Rectal smooth muscle tissue (tissue), 1 donor: ENCODE data around the gene PADI1.
"Not testable (repeated sequence)": the region's sequence is repeated elsewhere in the genome, so short reads cannot be mapped to it uniquely, and the experiment has no call there.

Experiments
- H3K27ac ChIP-seq: one replicate; pipeline ENCODE4 v1.7.0; 2013; ENCODE audit warnings: low read depth, low read length, inconsistent platforms
- H3K27me3 ChIP-seq: one replicate; pipeline ENCODE4 v1.7.0; 2013; ENCODE audit warnings: low read length; ENCODE audit not compliant: control insufficient read depth, insufficient read depth
- H3K36me3 ChIP-seq: one replicate; pipeline ENCODE4 v1.7.0; 2013; ENCODE audit warnings: low read length; ENCODE audit not compliant: control insufficient read depth, insufficient read depth
- H3K4me1 ChIP-seq: one replicate; pipeline ENCODE4 v1.7.0; 2013; ENCODE audit warnings: low read length; ENCODE audit not compliant: control insufficient read depth, insufficient read depth
- H3K4me3 ChIP-seq: one replicate; pipeline ENCODE4 v1.7.0; 2013; ENCODE audit warnings: low read length
- H3K9ac ChIP-seq: one replicate; pipeline ENCODE4 v1.7.0; 2013; ENCODE audit warnings: low read length

Gene PADI1

DNA sequence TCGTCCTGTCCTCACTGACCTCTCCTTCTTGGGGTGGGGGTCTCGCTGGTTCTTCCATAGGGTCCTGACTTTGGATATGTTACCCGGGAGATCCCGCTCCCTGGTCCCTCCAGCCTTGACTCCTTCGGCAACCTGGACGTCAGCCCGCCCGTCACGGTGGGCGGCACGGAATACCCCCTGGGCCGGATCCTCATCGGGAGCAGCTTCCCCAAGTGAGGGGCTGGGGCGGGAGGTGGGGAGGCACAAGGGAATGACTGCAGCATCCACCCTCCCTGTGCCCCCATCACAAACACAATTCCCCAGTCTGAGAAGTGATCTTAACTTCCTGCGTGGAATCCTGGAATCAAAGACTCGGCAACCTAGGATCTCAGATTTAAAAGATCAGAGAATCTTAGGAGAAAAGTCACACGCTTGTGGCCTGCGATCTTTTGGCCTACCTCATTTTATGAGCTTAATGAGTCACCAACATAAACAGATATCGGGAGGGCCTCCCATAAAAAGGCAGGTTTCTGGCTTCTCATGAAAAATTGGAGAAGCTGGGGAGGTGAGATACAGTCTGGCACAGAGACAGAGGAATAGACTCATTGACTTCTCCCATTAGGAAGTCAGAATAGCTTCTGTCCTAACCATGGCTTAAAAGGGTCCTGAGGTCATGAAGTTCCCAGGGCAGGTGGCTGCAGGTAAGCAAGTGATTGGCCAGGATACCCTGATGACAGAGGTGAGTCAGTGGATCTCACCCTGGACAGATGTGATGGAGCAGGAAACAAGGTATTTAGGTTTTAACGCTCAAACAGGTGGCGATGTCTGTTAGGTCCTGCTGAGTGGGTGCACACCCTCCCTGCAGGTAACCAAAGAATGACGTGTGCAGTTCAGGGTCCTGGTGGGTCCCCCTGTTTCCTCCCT is 28.1 kb downstream of the PADI1 start:
- Histone ChIP-seq H3K27ac (no peak overlapping the region), H3K9ac (no peak overlapping the region)

GRCh38 chr1:17233675-17234320 is 28.9 kb downstream of the PADI1 start:
- H3K4me3 ChIP-seq: no peak overlapping the region
- H3K27ac ChIP-seq: no peak overlapping the region
- H3K9ac ChIP-seq: no peak overlapping the region
- H3K4me1 ChIP-seq: peaks cover 4% of the 10 kb centered on the region
- no peaks in the 10 kb centered on the region for H3K27me3 ChIP-seq
- H3K36me3 ChIP-seq: no peaks in the 10 kb centered on the region

More for the DNA sequence above, 28.1 kb downstream of the PADI1 start:
- Histone ChIP-seq H3K4me3 (no peak overlapping the region), H3K36me3 (no peaks in the 10 kb centered on the region), H3K27me3 (no peaks in the 10 kb centered on the region), H3K4me1 (peaks cover 4% of the 10 kb centered on the region)

GRCh38 chr1:17234405-17234804 is 29.5 kb downstream of the PADI1 start:
- H3K9ac ChIP-seq: no peak overlapping the region
- no peaks in the 10 kb centered on the region for H3K36me3 ChIP-seq
- H3K27ac ChIP-seq: no peak overlapping the region
- no peak overlapping the region for H3K4me3 ChIP-seq
- no peaks in the 10 kb centered on the region for H3K27me3 ChIP-seq
- H3K4me1 ChIP-seq: peaks cover 4% of the 10 kb centered on the region

GRCh38 chr1:17235135-17235885 is 30.4 kb downstream of the PADI1 start:
- H3K4me3 ChIP-seq: no peak overlapping the region
- no peak overlapping the region for H3K9ac ChIP-seq
- no peaks in the 10 kb centered on the region for H3K36me3 ChIP-seq
- no peak overlapping the region for H3K27ac ChIP-seq
- no peaks in the 10 kb centered on the region for H3K27me3 ChIP-seq
- H3K4me1 ChIP-seq: peaks cover 4% of the 10 kb centered on the region

DNA sequence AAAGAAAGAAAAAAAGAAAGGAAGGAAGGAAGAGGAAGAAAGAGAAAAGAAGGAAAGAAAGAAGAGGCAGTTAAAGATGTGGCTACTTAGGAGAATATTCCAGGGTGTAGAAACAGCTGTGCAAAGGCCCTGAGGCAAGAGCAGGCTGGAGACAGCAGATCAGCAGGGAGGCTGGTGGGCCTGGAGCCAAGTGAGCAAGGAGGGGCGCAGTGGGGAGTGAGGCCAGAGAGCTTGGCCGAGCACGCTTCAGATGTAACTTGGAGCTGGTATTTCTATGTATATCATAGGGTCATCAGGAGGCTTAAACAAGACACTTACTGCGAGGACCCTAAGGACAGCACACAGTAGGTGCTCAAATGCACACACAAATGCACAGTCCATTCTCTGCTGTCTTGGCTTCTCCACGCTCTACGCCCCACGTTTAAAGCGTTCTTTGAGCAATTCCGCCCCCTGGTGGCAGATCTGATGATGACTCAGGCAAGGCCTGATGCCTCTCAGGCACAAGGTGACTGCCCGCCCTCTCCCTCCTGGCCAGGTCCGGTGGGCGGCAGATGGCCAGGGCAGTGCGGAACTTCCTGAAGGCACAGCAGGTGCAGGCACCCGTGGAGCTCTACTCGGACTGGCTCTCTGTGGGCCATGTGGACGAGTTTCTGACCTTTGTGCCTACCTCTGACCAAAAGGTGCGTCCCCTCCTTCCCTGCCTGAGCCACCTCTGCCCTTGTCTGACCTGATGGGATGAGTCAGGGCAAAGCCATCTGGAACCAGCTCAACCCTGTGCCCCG is 32.0 kb downstream of the PADI1 start:
- Histone ChIP-seq H3K27me3 (no peaks in the 10 kb centered on the region), H3K9ac (no peak overlapping the region), H3K4me3 (no peak overlapping the region), H3K36me3 (no peaks in the 10 kb centered on the region), H3K27ac (no peak overlapping the region), H3K4me1 (peaks cover 4% of the 10 kb centered on the region)

DNA sequence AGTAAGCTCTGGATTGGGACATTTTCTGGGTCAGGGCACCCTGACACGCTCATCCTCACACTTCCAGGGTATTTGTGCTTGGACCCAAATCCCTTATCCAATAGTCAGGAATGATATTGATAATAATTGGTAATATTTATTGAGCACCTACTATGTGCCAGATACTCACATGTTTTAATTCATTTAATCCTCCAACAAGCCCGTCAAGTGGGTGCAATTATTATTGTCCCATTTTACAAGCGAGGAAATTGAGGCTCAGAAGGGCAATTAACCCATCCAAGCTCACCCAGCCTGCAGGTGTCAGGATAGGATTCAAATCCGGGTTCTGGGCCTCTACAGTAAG is 32.6 kb downstream of the PADI1 start:
- H3K27me3 ChIP-seq: no peaks in the 10 kb centered on the region
- H3K9ac ChIP-seq: no peak overlapping the region
- H3K27ac ChIP-seq: no peak overlapping the region
- no peaks in the 10 kb centered on the region for H3K36me3 ChIP-seq
- no peak overlapping the region for H3K4me3 ChIP-seq
- peaks cover 4% of the 10 kb centered on the region for H3K4me1 ChIP-seq

DNA sequence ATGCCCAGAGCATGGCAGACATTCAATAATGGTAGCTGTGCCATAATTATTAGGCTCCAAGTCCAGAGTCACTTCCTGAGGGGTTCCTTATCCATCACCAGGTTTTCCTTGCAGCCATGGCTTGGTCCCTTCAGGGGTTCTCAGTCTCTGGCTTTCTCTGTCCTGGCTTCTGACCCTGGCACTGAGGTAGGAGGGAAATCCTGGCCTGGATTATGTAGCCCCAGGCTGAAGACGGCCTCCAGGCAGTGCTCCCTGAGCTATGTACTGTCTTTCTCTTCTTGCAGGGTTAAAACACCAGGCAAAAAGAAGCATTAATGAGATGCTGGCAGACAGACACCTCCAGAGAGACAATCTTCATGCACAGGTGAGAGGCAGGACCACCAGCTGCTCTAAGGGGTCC is 34.5 kb downstream of the PADI1 start:
- no peak overlapping the region for H3K4me3 ChIP-seq
- no peaks in the 10 kb centered on the region for H3K27me3 ChIP-seq
- no peak overlapping the region for H3K27ac ChIP-seq
- H3K4me1 ChIP-seq: no peaks in the 10 kb centered on the region
- no peaks in the 10 kb centered on the region for H3K36me3 ChIP-seq
- no peak overlapping the region for H3K9ac ChIP-seq

DNA sequence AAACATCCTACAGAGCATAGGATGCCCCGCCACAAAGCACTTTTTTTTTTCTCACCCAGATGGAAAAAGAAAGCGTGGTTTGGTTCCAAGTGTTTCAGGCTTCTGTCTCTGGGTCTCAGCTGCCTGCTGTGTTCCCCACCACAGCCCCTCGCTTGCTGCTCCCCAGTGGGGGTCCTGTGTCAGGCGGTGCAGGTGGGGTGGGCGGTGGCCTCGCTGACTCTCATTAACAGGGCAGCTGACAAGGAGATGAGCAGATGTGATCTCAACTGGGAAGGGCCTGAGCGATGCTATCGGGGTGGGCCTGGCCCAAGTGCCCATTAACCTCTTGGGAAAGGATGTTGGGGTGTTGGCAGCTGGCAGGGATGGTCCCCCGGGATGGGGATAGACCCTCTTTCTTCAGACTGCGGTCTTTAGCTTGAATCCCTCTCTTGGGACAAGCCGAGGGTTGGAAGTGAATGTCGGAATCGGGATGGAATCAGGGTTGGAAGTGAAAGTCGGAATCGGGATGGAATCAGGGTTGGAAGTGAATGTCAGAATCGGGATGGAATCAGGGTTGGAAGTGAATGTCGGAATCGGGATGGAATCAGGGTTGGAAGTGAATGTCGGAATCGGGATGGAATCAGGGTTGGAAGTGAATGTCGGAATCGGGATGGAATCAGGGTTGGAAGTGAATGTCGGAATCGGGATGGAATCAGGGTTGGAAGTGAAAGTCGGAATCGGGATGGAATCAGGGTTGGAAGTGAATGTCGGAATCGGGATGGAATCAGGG is 36.3 kb downstream of the PADI1 start:
- H3K27ac ChIP-seq, H3K9ac ChIP-seq, H3K36me3 ChIP-seq, H3K4me1 ChIP-seq, H3K27me3 ChIP-seq, H3K4me3 ChIP-seq: not testable (repeated sequence)

DNA sequence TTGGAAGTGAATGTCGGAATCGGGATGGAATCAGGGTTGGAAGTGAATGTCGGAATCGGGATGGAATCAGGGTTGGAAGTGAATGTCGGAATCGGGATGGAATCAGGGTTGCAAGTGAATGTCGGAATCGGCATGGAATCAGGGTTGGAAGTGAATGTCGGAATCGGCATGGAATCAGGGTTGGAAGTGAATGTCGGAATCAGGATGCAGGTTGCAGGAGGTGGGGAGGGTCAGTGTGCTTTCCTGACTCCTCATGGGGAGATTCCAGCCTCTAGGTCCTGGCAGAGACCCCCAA is 36.8 kb downstream of the PADI1 start:
- not testable (repeated sequence) for H3K27ac ChIP-seq, H3K9ac ChIP-seq

GRCh38 chr1:17243274-17243673 is 38.3 kb downstream of the PADI1 start:
- H3K27me3 ChIP-seq: no peaks in the 10 kb centered on the region
- H3K36me3 ChIP-seq: no peaks in the 10 kb centered on the region
- H3K27ac ChIP-seq: no peak overlapping the region
- no peaks in the 10 kb centered on the region for H3K4me1 ChIP-seq
- no peak overlapping the region for H3K9ac ChIP-seq
- no peak overlapping the region for H3K4me3 ChIP-seq

More for the DNA sequence above, 36.8 kb downstream of the PADI1 start:
- not testable (repeated sequence) for H3K27me3 ChIP-seq, H3K4me3 ChIP-seq, H3K4me1 ChIP-seq, H3K36me3 ChIP-seq

DNA sequence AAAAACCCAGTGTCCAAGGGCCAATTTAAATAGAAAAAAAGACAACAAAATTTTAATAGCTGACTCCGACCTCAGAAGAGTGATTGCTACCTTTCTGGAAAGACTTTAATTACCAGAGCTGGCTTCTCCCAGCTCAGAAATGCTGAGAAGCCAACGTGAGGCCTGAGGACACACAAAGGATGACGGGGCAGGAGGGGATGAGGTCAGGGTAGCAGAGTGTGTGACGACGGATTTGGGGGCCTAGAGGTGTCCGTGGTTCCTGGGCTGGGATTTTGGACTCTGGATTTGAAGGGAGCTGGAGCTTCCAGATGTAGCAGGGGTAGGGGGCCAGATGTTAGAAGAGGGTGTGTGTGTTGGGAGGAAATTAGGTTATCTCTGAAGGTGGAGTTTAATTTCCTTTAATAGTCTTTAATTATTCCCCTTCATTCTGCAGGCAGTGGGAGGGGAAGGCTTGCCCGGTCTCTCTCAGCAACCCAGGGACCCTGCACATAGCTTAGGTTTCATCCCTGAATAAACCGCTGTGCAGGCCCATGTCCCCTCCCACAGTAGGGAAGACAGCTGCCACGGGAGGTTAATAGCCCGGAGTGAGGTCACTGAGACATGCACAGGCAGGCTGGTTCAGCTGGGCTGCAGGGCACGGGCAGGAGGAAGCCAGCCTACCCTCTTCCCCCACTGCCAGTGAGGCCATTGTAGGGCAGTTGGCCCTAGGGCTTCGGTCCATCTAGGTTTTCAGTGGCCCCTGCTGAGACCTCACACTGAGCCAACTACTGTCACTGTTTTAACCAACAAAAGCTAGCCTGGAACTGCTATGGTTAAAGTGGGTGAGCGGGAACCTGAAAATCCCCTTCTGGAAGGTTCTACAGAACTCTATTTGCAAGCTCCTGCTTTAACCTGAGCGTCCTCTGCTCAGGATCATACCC is 40.2 kb downstream of the PADI1 start:
- no peak overlapping the region for H3K27ac ChIP-seq
- no peaks in the 10 kb centered on the region for H3K4me1 ChIP-seq
- H3K4me3 ChIP-seq: no peak overlapping the region
- no peaks in the 10 kb centered on the region for H3K36me3 ChIP-seq
- no peaks in the 10 kb centered on the region for H3K27me3 ChIP-seq
- no peak overlapping the region for H3K9ac ChIP-seq
